H1 (cell line): ENCODE data around the gene OSTN. TPM values are rescaled to one million over a fixed set of nuclear protein-coding genes. Genes with fewer than 3 reads are reported as not detected.

Source experiments
- CTCF ChIA-PET: fragments of 300-600 bp; sonication (Branson Sonifier 250); formaldehyde crosslinking; loops from one replicate; lab custom pipeline; 2021; ENCODE audit not compliant: partially characterized antibody; lab: Charles Lee
- POLR2A ChIA-PET: fragments of 300-600 bp; sonication (Branson Sonifier 250); formaldehyde crosslinking; loops from one replicate; lab custom pipeline; 2021; ENCODE audit warnings: inconsistent platforms; ENCODE audit not compliant: partially characterized antibody; lab: Charles Lee
- DNase-seq, 2 experiments: peaks; one replicate each; pipeline versions ENCODE4 v3.0.0 to v3.0.0-alpha.2; 2010 to 2022; ENCODE audit warnings: low spot score in 2 of 2, low read depth in 1 of 2, mixed read lengths in 1 of 2
- FAIRE-seq: peaks from 2 replicates; lab custom pipeline; 2011; peaks lifted over from hg19 to GRCh38; lab: Jason Lieb, UNC
- H2AFZ ChIP-seq: 2 replicates; pipeline ENCODE4 v1.8.1; 2012; ENCODE audit warnings: low read length, inconsistent platforms
- H2AK5ac ChIP-seq: 2 replicates; pipeline ENCODE4 v1.6.1; 2013; ENCODE audit warnings: low read depth, low read length
- H2BK120ac ChIP-seq: replicated peaks from 2 replicates; pipeline ENCODE3; 2013; ENCODE audit warnings: low read depth, low read length, inconsistent platforms
- H2BK12ac ChIP-seq: 2 replicates; pipeline ENCODE4 v1.6.1; 2013; ENCODE audit warnings: low read depth, low read length
- H2BK15ac ChIP-seq: 2 replicates; pipeline ENCODE4 v1.6.1; 2013; ENCODE audit warnings: low read length
- H2BK20ac ChIP-seq: 2 replicates; pipeline ENCODE4 v1.6.1; 2013; ENCODE audit warnings: low read length
- H2BK5ac ChIP-seq: 2 replicates; pipeline ENCODE4 v1.6.1; 2013; ENCODE audit warnings: low read depth, low read length
- H3K14ac ChIP-seq: 2 replicates; pipeline ENCODE4 v1.6.1; 2013; ENCODE audit warnings: inconsistent platforms; ENCODE audit not compliant: insufficient read length
- H3K18ac ChIP-seq: 2 replicates; pipeline ENCODE4 v1.6.1; 2013; ENCODE audit warnings: low read length; ENCODE audit errors: extremely low read depth
- H3K23ac ChIP-seq: 2 replicates; pipeline ENCODE4 v1.6.1; 2013; ENCODE audit warnings: inconsistent platforms; ENCODE audit not compliant: insufficient read length
- H3K23me2 ChIP-seq: 2 replicates; pipeline ENCODE4 v1.6.1; 2013; ENCODE audit warnings: low read depth, low read length
- H3K27ac ChIP-seq: 2 replicates; pipeline ENCODE4 v1.6.1; 2011; ENCODE audit warnings: low read depth, low read length, inconsistent platforms
- H3K27me3 ChIP-seq, 4 experiments: replicated peaks in 1 of 4; 1 replicate in 1 of 4; 2 replicates in 3 of 4; pipeline versions ENCODE4 v1.6.1 to v1.8.1; 2011 to 2013; ENCODE audit warnings: low read length in 3 of 4, mild to moderate bottlenecking in 3 of 4, inconsistent platforms in 2 of 4, mixed read lengths in 2 of 4, moderate library complexity in 1 of 4; ENCODE audit not compliant: control insufficient read depth in 3 of 4, insufficient read depth in 3 of 4; ENCODE audit errors: extremely low read depth in 1 of 4
- H3K36me3 ChIP-seq, 4 experiments: 2 replicates each; pipeline versions ENCODE4 v1.6.1 to v1.8.1; 2011 to 2013; ENCODE audit warnings: mild to moderate bottlenecking in 4 of 4, low read length in 3 of 4, moderate library complexity in 2 of 4, control low read depth in 1 of 4, inconsistent platforms in 1 of 4; ENCODE audit not compliant: insufficient read depth in 4 of 4, control insufficient read depth in 2 of 4
- H3K4ac ChIP-seq: replicated peaks from 2 replicates; pipeline ENCODE3; 2013; ENCODE audit warnings: low read length, low read depth, mixed read lengths, inconsistent platforms; ENCODE audit not compliant: insufficient read length
- H3K4me1 ChIP-seq, 4 experiments: replicated peaks in 1 of 4; 1 replicate in 1 of 4; 2 replicates in 3 of 4; pipeline versions ENCODE4 v1.6.1 to v1.8.1; 2011 to 2013; ENCODE audit warnings: low read length in 3 of 4, inconsistent platforms in 2 of 4, mixed read lengths in 1 of 4; ENCODE audit not compliant: insufficient read depth in 4 of 4, control insufficient read depth in 3 of 4
- H3K4me2 ChIP-seq, 2 experiments: 2 replicates each; pipeline versions ENCODE4 v1.6.1 to v1.8.1; 2011 to 2013; ENCODE audit warnings: low read depth in 2 of 2, low read length in 2 of 2, control low read depth in 1 of 2, inconsistent platforms in 1 of 2, mild to moderate bottlenecking in 1 of 2; ENCODE audit not compliant: insufficient read depth in 1 of 2
- H3K4me3 ChIP-seq, 4 experiments: fragments of 200-600, 300-600 bp in 1 of 4; sonication (generic), shearing (Covaris generic), sonication (Bioruptor Twin) in 1 of 4; 2 replicates each; pipeline versions ENCODE4 v1.5.1 to v1.8.1; 2011 to 2016; ENCODE audit warnings: low read length in 4 of 4, low read depth in 3 of 4, control low read depth in 2 of 4, inconsistent platforms in 2 of 4, mild to moderate bottlenecking in 2 of 4, mixed read lengths in 1 of 4, moderate library complexity in 1 of 4; ENCODE audit not compliant: insufficient read depth in 2 of 4; ENCODE audit errors: extremely low read depth in 1 of 4
- H3K56ac ChIP-seq: replicated peaks from 2 replicates; pipeline ENCODE3; 2013; ENCODE audit warnings: low read depth, mild to moderate bottlenecking, mixed read lengths, low read length, inconsistent platforms; ENCODE audit not compliant: insufficient read length
- H3K79me1 ChIP-seq: 2 replicates; pipeline ENCODE4 v1.6.1; 2013; ENCODE audit warnings: low read depth, low read length, control low read depth
- H3K79me2 ChIP-seq, 2 experiments: 2 replicates each; pipeline versions ENCODE4 v1.6.1 to v1.8.1; 2012 to 2013; ENCODE audit warnings: low read length in 2 of 2, mild to moderate bottlenecking in 2 of 2, inconsistent platforms in 1 of 2; ENCODE audit not compliant: insufficient read depth in 2 of 2, control insufficient read depth in 1 of 2
- H3K9ac ChIP-seq, 4 experiments: replicated peaks in 1 of 4; 1 replicate in 1 of 4; 2 replicates in 3 of 4; pipeline versions ENCODE4 v1.6.1 to v1.8.1; 2011 to 2013; ENCODE audit warnings: low read depth in 3 of 4, low read length in 3 of 4, control low read depth in 2 of 4, mild to moderate bottlenecking in 2 of 4, moderate library complexity in 2 of 4, inconsistent platforms in 1 of 4; ENCODE audit errors: extremely low read depth in 1 of 4
- H3K9me3 ChIP-seq, 2 experiments: 2 replicates each; pipeline versions ENCODE4 v1.6.1 to v1.8.1; 2012 to 2013; ENCODE audit warnings: mild to moderate bottlenecking in 2 of 2, moderate library complexity in 2 of 2, control low read depth in 1 of 2, inconsistent platforms in 1 of 2, low read depth in 1 of 2, low read length in 1 of 2, mixed read lengths in 1 of 2; ENCODE audit not compliant: insufficient read depth in 2 of 2
- H4K20me1 ChIP-seq, 2 experiments: replicated peaks in 1 of 2; 2 replicates each; pipeline versions ENCODE3 to v1.8.1; 2011 to 2013; ENCODE audit warnings: inconsistent platforms in 2 of 2, low read length in 2 of 2, mild to moderate bottlenecking in 1 of 2; ENCODE audit not compliant: insufficient read depth in 2 of 2, control insufficient read depth in 1 of 2
- H4K5ac ChIP-seq: 2 replicates; pipeline ENCODE4 v1.6.1; 2013; ENCODE audit warnings: low read length, low read depth, mixed read lengths, inconsistent platforms; ENCODE audit not compliant: insufficient read length
- H4K8ac ChIP-seq: 2 replicates; pipeline ENCODE4 v1.8.0; 2013; ENCODE audit warnings: mild to moderate bottlenecking, moderate library complexity, low read length, inconsistent platforms; ENCODE audit not compliant: insufficient read depth; ENCODE audit errors: extremely low read depth
- H4K91ac ChIP-seq: replicated peaks from 2 replicates; pipeline ENCODE3; 2013; ENCODE audit warnings: low read length, mixed read lengths, inconsistent platforms; ENCODE audit not compliant: insufficient read length
- BCL11A ChIP-seq, 2 experiments: IDR thresholded peaks; one replicate each; pipeline ENCODE4 v1.6.1; 2011; ENCODE audit warnings: low read depth in 2 of 2, low read length in 2 of 2, mild to moderate bottlenecking in 2 of 2
- JUND ChIP-seq: IDR thresholded peaks from 2 replicates; pipeline ENCODE4 v1.6.1; 2011; ENCODE audit warnings: mild to moderate bottlenecking, improper control_type of control experiment, low read length
- POU5F1 ChIP-seq: IDR thresholded peaks from 2 replicates; pipeline ENCODE4 v1.6.1; 2011; ENCODE audit warnings: low read depth, mild to moderate bottlenecking, low read length, moderate library complexity
- SIN3A ChIP-seq, 2 experiments: IDR thresholded peaks in 1 of 2; conservative IDR thresholded peaks in 1 of 2; 2 replicates each; pipeline ENCODE4 v1.6.1; 2011 to 2012; ENCODE audit warnings: low read length in 2 of 2, improper control_type of control experiment in 1 of 2, low read depth in 1 of 2, mild to moderate bottlenecking in 1 of 2
- TEAD4 ChIP-seq: IDR thresholded peaks from 2 replicates; pipeline ENCODE4 v1.6.1; 2012; ENCODE audit warnings: low read depth, low read length, inconsistent platforms, mixed read lengths
- WGBS, 2 experiments: shearing (Covaris generic) in 1 of 2; methylation state at CpG; one replicate each; pipeline versions ENCODE4 v1.1.6 to v1.1.7; 2013 to 2015; ENCODE audit warnings: low lambda C conversion rate in 2 of 2, mixed read lengths in 2 of 2, inconsistent platforms in 1 of 2, low coverage in 1 of 2, missing lambda C conversion rate in 1 of 2; ENCODE audit not compliant: insufficient replicate concordance in 2 of 2, insufficient coverage in 1 of 2, insufficient read length in 1 of 2; ENCODE audit errors: extremely low coverage in 1 of 2, missing lambda C conversion rate in 1 of 2; 5-methylcytosine and 5-hydroxymethylcytosine counted together
- polyA plus RNA-seq, 7 experiments: library from polyadenylated mRNA; depleted of rRNA in 3 of 7; stranded (reverse) in 5 of 7; unstranded in 2 of 7; fragments of >200 nt in 5 of 7; fragments of 200-250 nt in 2 of 7; gene quantifications; 1 replicate in 5 of 7; 2 replicates in 1 of 7; 4 replicates in 1 of 7; pipeline versions ENCODE4 v1.2.1 to v1.2.3, GENCODE V29; 2011 to 2013; ENCODE audit warnings: missing spikeins in 2 of 7, mixed read lengths in 2 of 7
- total RNA-seq: library from RNA; stranded (reverse); fragmentation: NEBNext Ultra II Directional; extraction: Animal tissue kit (Norgen Biotek cat#: 25700); gene quantifications from 2 replicates; pipeline ENCODE4 v1.2.1, GENCODE V29; 2021

The OSTN gene
- total and polyA plus RNA-seq, 2 of the 8 experiments (the other 6 are each of a cell fraction or from before 2014, with no cell fraction given) = not detected

DNA sequence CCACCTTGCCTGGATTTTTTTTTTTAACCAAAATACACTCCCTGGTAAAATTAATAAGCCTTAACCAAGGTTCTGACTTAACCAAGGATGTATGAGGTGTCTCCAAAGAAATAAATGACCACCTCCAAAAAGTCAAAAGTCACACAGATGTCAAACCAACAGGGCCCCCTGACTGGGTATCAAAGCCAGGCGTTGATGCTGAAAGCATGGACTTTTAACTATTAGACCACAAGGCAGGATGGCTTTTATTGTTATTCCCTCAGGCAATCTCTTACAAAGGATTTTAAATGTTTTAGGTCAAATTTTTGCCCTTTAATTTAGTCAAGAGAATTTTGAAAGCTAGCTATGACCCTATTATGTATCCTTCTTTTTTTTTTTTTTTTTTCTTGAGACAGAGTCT is 60.4 kb downstream of the OSTN start:
- Histone ChIP-seq H3K4ac (no peak overlapping the region), H2AK5ac (no peak overlapping the region), H3K27me3 (no peaks in the 10 kb centered on the region), H3K9me3 (no peaks in the 10 kb centered on the region), H3K14ac (no peak overlapping the region), H2BK120ac (no peak overlapping the region), H2BK12ac (no peak overlapping the region), H3K23ac (no peak overlapping the region), H3K9ac (no peak overlapping the region), H3K79me1 (no peaks in the 10 kb centered on the region), H3K27ac (no peak overlapping the region), H3K4me3 (no peak overlapping the region), H2BK15ac (no peak overlapping the region), H3K23me2 (no peaks in the 10 kb centered on the region), H3K4me2 (no peak overlapping the region), H3K18ac (no peak overlapping the region), H2AFZ (no peak overlapping the region), H2BK5ac (no peak overlapping the region), H4K20me1 (no peaks in the 10 kb centered on the region), H3K56ac (no peak overlapping the region), H4K91ac (no peak overlapping the region), H4K5ac (no peak overlapping the region), H3K36me3 (no peaks in the 10 kb centered on the region), H4K8ac (no peak overlapping the region), H2BK20ac (no peak overlapping the region), H3K79me2 (no peaks in the 10 kb centered on the region), H3K4me1 (peaks cover 3 to 15% (median 12%) of the 10 kb centered on the region in 4 experiments; a peak in 5 of 7 replicates)
- CTCF ChIA-PET = interaction anchor here (0.6 to 1.4 kb wide), 4 partner anchors 15 to 383 kb away, joined by 3 to 6 read pairs (median 3); no protein-coding TSS in a partner anchor
- FAIRE-seq = no peak
- POLR2A ChIA-PET = no interaction called here
- WGBS, 2 experiments = 94% methylated on average over 1 of the region's 1 CpG; no CpG with 5 or more reads in 1 of the 2 experiments
- TF ChIP-seq TEAD4 = no peak
- TF ChIP-seq SIN3A (conservative IDR thresholded peaks at IDR 0.05 in 1 of 2, IDR thresholded peaks at IDR 0.05 in 1 of 2; ENCODE audit: low read depth in 1 of 2, low read length in 2 of 2) = no peak
- no peak for TF ChIP-seq JUND
- no peak for TF ChIP-seq POU5F1
- no peak for TF ChIP-seq BCL11A (IDR thresholded peaks at IDR 0.05; ENCODE audit: low read depth in 2 of 2, low read length in 2 of 2)
- DNase-seq = no peak
